Tongue (tissue), 2 donors: ENCODE measurements around the gene SUPT20HL1. TPM values are rescaled to one million over a fixed set of nuclear protein-coding genes. Genes with fewer than 3 reads are reported as not detected.
A peak's percentile ranks its signal among the peaks of the same experiment; 100 is the strongest.
"Not testable (repeated sequence)": the region's sequence is repeated elsewhere in the genome, so short reads cannot be mapped to it uniquely, and the experiment has no call there.

Source experiments
- DNase-seq: peaks from one replicate; pipeline ENCODE4 v3.0.0-alpha.2; 2015
- total RNA-seq: library from RNA; depleted of rRNA; stranded (reverse); fragments of >200 nt; gene quantifications from one replicate; pipeline ENCODE4 v1.2.3, GENCODE V29; 2014

Gene SUPT20HL1
- total RNA-seq, 1 donor from 2014 or later = not detected

- DNase-seq = not testable (repeated sequence)
These were observed 3.2 kb downstream of the SUPT20HL1 start for GRCh38 chrX:24363432-24364181.

- no peak for DNase-seq
These were observed 3.9 kb downstream of the SUPT20HL1 start for GRCh38 chrX:24364326-24364725.

- DNase-seq = no peak
These were observed 4.6 kb downstream of the SUPT20HL1 start for GRCh38 chrX:24364851-24365538.

GRCh38 chrX:24366762-24367400 is 6.4 kb downstream of the SUPT20HL1 start:
- DNase-seq = not testable (repeated sequence)

- no peak for DNase-seq
These were observed 9.4 kb downstream of the SUPT20HL1 start for GRCh38 chrX:24369816-24370215.

- DNase-seq = peak; percentile 76
These were observed 11.0 kb downstream of the SUPT20HL1 start for GRCh38 chrX:24371391-24371972.

- DNase-seq = no peak
These were observed 11.8 kb downstream of the SUPT20HL1 start for GRCh38 chrX:24372021-24372763.

GRCh38 chrX:24375600-24376131 is 15.2 kb downstream of the SUPT20HL1 start:
- DNase-seq = no peak

- no peak for DNase-seq
These were observed 16.0 kb downstream of the SUPT20HL1 start for GRCh38 chrX:24376403-24376802.

- no peak for DNase-seq
These were observed 16.8 kb downstream of the SUPT20HL1 start for GRCh38 chrX:24377195-24377594.

GRCh38 chrX:24377911-24378468 is 17.6 kb downstream of the SUPT20HL1 start:
- no peak for DNase-seq

GRCh38 chrX:24378706-24379105 is 18.3 kb downstream of the SUPT20HL1 start:
- DNase-seq = no peak

- DNase-seq = no peak
These were observed 20.1 kb downstream of the SUPT20HL1 start for GRCh38 chrX:24380262-24381187.

- not testable (repeated sequence) for DNase-seq
These were observed 21.9 kb downstream of the SUPT20HL1 start for GRCh38 chrX:24382315-24382714.

GRCh38 chrX:24387724-24388123 is 27.3 kb downstream of the SUPT20HL1 start:
- no peak for DNase-seq

GRCh38 chrX:24391389-24391788 is 30.9 kb downstream of the SUPT20HL1 start:
- DNase-seq = no peak

- no peak for DNase-seq
These were observed 31.4 kb downstream of the SUPT20HL1 start for GRCh38 chrX:24391843-24392242.

GRCh38 chrX:24392709-24393108 is 32.3 kb downstream of the SUPT20HL1 start:
- no peak for DNase-seq

GRCh38 chrX:24395775-24396174 is 35.3 kb downstream of the SUPT20HL1 start:
- peak; percentile 88 for DNase-seq

- no peak for DNase-seq
These were observed 35.9 kb downstream of the SUPT20HL1 start for GRCh38 chrX:24396236-24396930.
